Nephron (organoid): ENCODE data around the gene CPNE5.

ENCODE experiments used
- H3K27ac Mint-ChIP-seq, 3 experiments: 2 replicates each; pipeline ENCODE4 v1.8.0; 2020; ENCODE audit warnings: mixed read lengths in 3 of 3, mild to moderate bottlenecking in 2 of 3, moderate library complexity in 1 of 3
- H3K27me3 Mint-ChIP-seq: 2 replicates; pipeline ENCODE4 v1.8.0; 2021; ENCODE audit warnings: low read depth, mild to moderate bottlenecking, moderate library complexity, mixed read lengths
- H3K36me3 Mint-ChIP-seq: 2 replicates; pipeline ENCODE4 v1.8.0; 2020; ENCODE audit warnings: low read depth, mixed read lengths
- H3K4me1 Mint-ChIP-seq: 2 replicates; pipeline ENCODE4 v1.8.0; 2020; ENCODE audit warnings: mixed read lengths
- H3K4me3 Mint-ChIP-seq, 3 experiments: 2 replicates each; pipeline ENCODE4 v1.8.0; 2020; ENCODE audit warnings: mild to moderate bottlenecking in 3 of 3, mixed read lengths in 3 of 3, moderate library complexity in 2 of 3
- H3K9me3 Mint-ChIP-seq: 2 replicates; pipeline ENCODE4 v1.8.0; 2020; ENCODE audit warnings: mixed read lengths
- CTCF ChIP-seq, 3 experiments: fragments of 200-600 bp; sonication (generic); IDR thresholded peaks; one replicate each; pipeline ENCODE4 v1.5.0; 2021; ENCODE audit warnings: antibody characterized with exemption in 3 of 3; ENCODE audit not compliant: unreplicated experiment in 3 of 3

Gene CPNE5

GRCh38 chr6:36800223-36801076 is 38.8 kb downstream of the CPNE5 start:
- Mint-ChIP-seq H3K27me3 (peaks cover 8% of the 10 kb centered on the region), H3K27ac (no peak overlapping the region), H3K4me3 (no peak overlapping the region), H3K36me3 (no peaks in the 10 kb centered on the region), H3K9me3 (no peaks in the 10 kb centered on the region), H3K4me1 (peaks cover 14% of the 10 kb centered on the region)
- no peak for TF ChIP-seq CTCF (IDR thresholded peaks at IDR 0.05; ENCODE audit: unreplicated experiment in 3 of 3)

GRCh38 chr6:36798852-36799251 is 40.4 kb downstream of the CPNE5 start:
- no peak for TF ChIP-seq CTCF (IDR thresholded peaks at IDR 0.05; ENCODE audit: unreplicated experiment in 3 of 3)
- H3K4me1 Mint-ChIP-seq: peaks cover 2% of the 10 kb centered on the region
- H3K4me3 Mint-ChIP-seq: no peak overlapping the region
- H3K27me3 Mint-ChIP-seq: peaks cover 3% of the 10 kb centered on the region
- H3K36me3 Mint-ChIP-seq: no peaks in the 10 kb centered on the region
- H3K9me3 Mint-ChIP-seq: no peaks in the 10 kb centered on the region
- H3K27ac Mint-ChIP-seq: no peak overlapping the region

- Mint-ChIP-seq H3K9me3 (no peaks in the 10 kb centered on the region), H3K27ac (no peak overlapping the region), H3K4me1 (peaks cover 14% of the 10 kb centered on the region), H3K27me3 (peaks cover 3% of the 10 kb centered on the region), H3K4me3 (no peak overlapping the region), H3K36me3 (no peaks in the 10 kb centered on the region)
- no peak for TF ChIP-seq CTCF (IDR thresholded peaks at IDR 0.05; ENCODE audit: unreplicated experiment in 3 of 3)
These were observed 41.6 kb downstream of the CPNE5 start for GRCh38 chr6:36797653-36798052.

- H3K27ac Mint-ChIP-seq: no peak overlapping the region
- H3K4me1 Mint-ChIP-seq: peaks cover 14% of the 10 kb centered on the region
- no peak overlapping the region for H3K4me3 Mint-ChIP-seq
- H3K36me3 Mint-ChIP-seq: no peaks in the 10 kb centered on the region
- H3K9me3 Mint-ChIP-seq: no peaks in the 10 kb centered on the region
- no peak for TF ChIP-seq CTCF (IDR thresholded peaks at IDR 0.05; ENCODE audit: unreplicated experiment in 3 of 3)
- H3K27me3 Mint-ChIP-seq: peaks cover 3% of the 10 kb centered on the region
These were observed 42.2 kb downstream of the CPNE5 start for GRCh38 chr6:36797055-36797454.

GRCh38 chr6:36794713-36795065 is 44.6 kb downstream of the CPNE5 start:
- Mint-ChIP-seq H3K36me3 (no peaks in the 10 kb centered on the region), H3K9me3 (no peaks in the 10 kb centered on the region), H3K27me3 (peaks cover 8% of the 10 kb centered on the region), H3K4me1 (peaks cover 24% of the 10 kb centered on the region), H3K27ac (no peak overlapping the region), H3K4me3 (no peak overlapping the region)
- no peak for TF ChIP-seq CTCF (IDR thresholded peaks at IDR 0.05; ENCODE audit: unreplicated experiment in 3 of 3)
